D721Med (cell line): ENCODE measurements around the gene CAMK4.
A peak's percentile ranks its signal among the peaks of the same experiment; 100 is the strongest.

ENCODE experiments used
- DNase-seq: peaks from one replicate; pipeline ENCODE4 v3.0.0; 2011; ENCODE audit warnings: low spot score; ENCODE audit not compliant: insufficient read length
- FAIRE-seq: peaks from 2 replicates; lab custom pipeline; 2011; peaks lifted over from hg19 to GRCh38; lab: Jason Lieb, UNC
- TF ChIP-seq, protein P1 (sequence below): IDR thresholded peaks from 2 replicates; pipeline ENCODE4 v1.5.1; 2012; ENCODE audit warnings: mild to moderate bottlenecking, control low read depth; ENCODE audit not compliant: insufficient read depth; ENCODE audit errors: missing control alignments

Gene CAMK4

GRCh38 chr5:111266491-111266890 lies 42.3 kb downstream of the CAMK4 start:
- no peak for DNase-seq
- FAIRE-seq = no peak
- TF ChIP-seq, protein P1, sequence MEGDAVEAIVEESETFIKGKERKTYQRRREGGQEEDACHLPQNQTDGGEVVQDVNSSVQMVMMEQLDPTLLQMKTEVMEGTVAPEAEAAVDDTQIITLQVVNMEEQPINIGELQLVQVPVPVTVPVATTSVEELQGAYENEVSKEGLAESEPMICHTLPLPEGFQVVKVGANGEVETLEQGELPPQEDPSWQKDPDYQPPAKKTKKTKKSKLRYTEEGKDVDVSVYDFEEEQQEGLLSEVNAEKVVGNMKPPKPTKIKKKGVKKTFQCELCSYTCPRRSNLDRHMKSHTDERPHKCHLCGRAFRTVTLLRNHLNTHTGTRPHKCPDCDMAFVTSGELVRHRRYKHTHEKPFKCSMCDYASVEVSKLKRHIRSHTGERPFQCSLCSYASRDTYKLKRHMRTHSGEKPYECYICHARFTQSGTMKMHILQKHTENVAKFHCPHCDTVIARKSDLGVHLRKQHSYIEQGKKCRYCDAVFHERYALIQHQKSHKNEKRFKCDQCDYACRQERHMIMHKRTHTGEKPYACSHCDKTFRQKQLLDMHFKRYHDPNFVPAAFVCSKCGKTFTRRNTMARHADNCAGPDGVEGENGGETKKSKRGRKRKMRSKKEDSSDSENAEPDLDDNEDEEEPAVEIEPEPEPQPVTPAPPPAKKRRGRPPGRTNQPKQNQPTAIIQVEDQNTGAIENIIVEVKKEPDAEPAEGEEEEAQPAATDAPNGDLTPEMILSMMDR = no peak

- TF ChIP-seq, protein P1 = no peak
- no peak for DNase-seq
- FAIRE-seq = no peak
Observed at GRCh38 chr5:111268300-111268699, 44.1 kb downstream of the CAMK4 start.

- TF ChIP-seq, protein P1 = no peak
- FAIRE-seq = no peak
- DNase-seq = no peak
Observed at GRCh38 chr5:111271885-111272284, 47.7 kb downstream of the CAMK4 start.

- TF ChIP-seq, protein P1 = no peak
- FAIRE-seq = no peak
- no peak for DNase-seq
Observed at GRCh38 chr5:111277061-111277460, 52.9 kb downstream of the CAMK4 start.

- FAIRE-seq (no peak), DNase-seq (no peak)
- TF ChIP-seq, protein P1 = peak; percentile 61
Observed at GRCh38 chr5:111278858-111279504, 54.8 kb downstream of the CAMK4 start.

- TF ChIP-seq, protein P1 = no peak
- DNase-seq (no peak), FAIRE-seq (peak; percentile 56)
Observed at GRCh38 chr5:111280282-111280951, 56.2 kb downstream of the CAMK4 start.

DNA sequence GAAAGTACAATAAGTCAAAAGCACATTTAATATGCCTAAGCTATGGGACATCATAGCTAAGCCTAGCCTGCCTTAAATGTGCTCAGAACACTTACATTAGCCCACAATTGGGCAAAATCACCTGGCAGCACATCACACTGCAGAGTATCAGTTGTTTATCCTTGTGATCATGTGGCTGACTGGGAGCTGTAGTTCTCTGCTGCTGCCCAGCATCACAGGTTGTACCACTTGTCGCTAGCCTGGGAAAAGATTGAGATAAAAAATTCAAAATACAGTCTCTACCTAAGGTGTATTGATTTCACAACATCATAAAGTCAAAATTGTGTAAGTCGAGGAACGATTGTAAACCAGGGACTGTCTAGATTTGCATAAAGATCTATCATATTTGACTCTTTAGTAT lies 58.6 kb downstream of the CAMK4 start:
- TF ChIP-seq, protein P1 = no peak

More for the DNA sequence above, 58.6 kb downstream of the CAMK4 start:
- DNase-seq (no peak), FAIRE-seq (no peak)
